T-helper 17 cell (primary cell): ENCODE results near the gene UROC1. TPM values are rescaled to one million over a fixed set of nuclear protein-coding genes. Genes with fewer than 3 reads are reported as not detected.

Source experiments
- ATAC-seq: fragments of 150-1000 bp; cut with Tn5 transposase; 2 replicates; pipeline ENCODE4 v1.10.0; 2021; ENCODE audit warnings: mild to moderate bottlenecking, moderate library complexity
- DNase-seq, 3 donors: peaks; one replicate each; pipeline versions ENCODE4 v3.0.0 to v3.0.0-alpha.2; 2020 to 2021
- H3K9me3 ChIP-seq: one replicate; pipeline ENCODE4 v1.7.0; 2013; ENCODE audit warnings: low read length, mild to moderate bottlenecking; ENCODE audit not compliant: control insufficient read depth, poor library complexity, severe bottlenecking
- H3K27ac Mint-ChIP-seq: one replicate; pipeline ENCODE4 v1.8.0; 2022; ENCODE audit warnings: mild to moderate bottlenecking, moderate library complexity, mixed read lengths
- H3K27me3 Mint-ChIP-seq: one replicate; pipeline ENCODE4 v1.8.0; 2022; ENCODE audit warnings: mixed read lengths
- H3K36me3 Mint-ChIP-seq: one replicate; pipeline ENCODE4 v1.8.0; 2022; ENCODE audit warnings: low read depth, mixed read lengths
- H3K4me1 Mint-ChIP-seq: one replicate; pipeline ENCODE4 v1.8.0; 2022; ENCODE audit warnings: mild to moderate bottlenecking, mixed read lengths
- H3K4me3 Mint-ChIP-seq: one replicate; pipeline ENCODE4 v1.8.0; 2022; ENCODE audit warnings: mild to moderate bottlenecking, moderate library complexity, mixed read lengths
- total RNA-seq, 4 donors: library from RNA in 2 of 4; stranded (reverse) in 2 of 4; gene quantifications; one replicate each; pipeline ENCODE4 v1.2.3 and lab custom pipeline; 2022 to 2026

UROC1 gene
- total RNA-seq, 2 donors from 2014 or later = not detected

DNA sequence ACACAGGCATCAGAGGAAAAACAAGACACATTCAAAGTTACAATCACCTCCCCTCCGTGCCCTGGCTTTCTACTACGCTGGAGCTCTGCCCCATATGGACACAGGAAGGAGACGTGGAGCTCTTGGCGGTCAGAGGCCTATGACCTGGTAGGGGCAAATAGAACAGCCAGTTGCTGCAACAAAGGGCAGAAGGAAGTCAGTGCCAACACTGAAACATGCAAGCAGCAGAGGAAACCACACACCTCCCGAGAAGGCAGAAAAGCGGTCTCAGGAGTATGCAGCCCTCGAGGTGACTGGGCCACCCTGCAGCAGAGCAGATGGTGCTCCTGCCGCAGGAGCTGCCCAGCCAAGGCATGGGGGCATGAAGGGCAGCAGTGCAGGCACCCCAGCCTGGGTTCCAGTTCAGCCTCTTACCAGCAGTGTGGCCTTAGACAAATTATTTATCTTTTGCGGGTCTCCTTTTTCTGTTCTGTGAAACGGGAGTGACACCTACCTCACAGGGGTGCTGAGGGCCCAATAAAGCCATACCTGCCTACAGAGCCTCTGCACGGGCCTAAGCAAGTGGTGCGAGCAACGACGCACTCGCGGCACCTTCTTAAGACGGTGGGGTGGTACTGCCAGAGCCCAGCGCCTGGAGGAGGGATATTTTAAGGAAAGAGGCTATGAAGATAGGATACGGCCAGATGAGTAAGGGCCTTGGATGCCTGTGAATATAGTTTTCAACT lies 50.5 kb downstream of the UROC1 start:
- no peak for DNase-seq
- no peaks in the 10 kb centered on the region for H3K9me3 ChIP-seq
- H3K4me1 Mint-ChIP-seq = peaks cover 37% of the 10 kb centered on the region
- no peaks in the 10 kb centered on the region for H3K27me3 Mint-ChIP-seq
- peak; percentile 21 for ATAC-seq
- H3K27ac Mint-ChIP-seq = peak overlapping the region; percentile 24
- H3K36me3 Mint-ChIP-seq = peaks cover 12% of the 10 kb centered on the region
- H3K4me3 Mint-ChIP-seq = peak overlapping the region; percentile 49

DNA sequence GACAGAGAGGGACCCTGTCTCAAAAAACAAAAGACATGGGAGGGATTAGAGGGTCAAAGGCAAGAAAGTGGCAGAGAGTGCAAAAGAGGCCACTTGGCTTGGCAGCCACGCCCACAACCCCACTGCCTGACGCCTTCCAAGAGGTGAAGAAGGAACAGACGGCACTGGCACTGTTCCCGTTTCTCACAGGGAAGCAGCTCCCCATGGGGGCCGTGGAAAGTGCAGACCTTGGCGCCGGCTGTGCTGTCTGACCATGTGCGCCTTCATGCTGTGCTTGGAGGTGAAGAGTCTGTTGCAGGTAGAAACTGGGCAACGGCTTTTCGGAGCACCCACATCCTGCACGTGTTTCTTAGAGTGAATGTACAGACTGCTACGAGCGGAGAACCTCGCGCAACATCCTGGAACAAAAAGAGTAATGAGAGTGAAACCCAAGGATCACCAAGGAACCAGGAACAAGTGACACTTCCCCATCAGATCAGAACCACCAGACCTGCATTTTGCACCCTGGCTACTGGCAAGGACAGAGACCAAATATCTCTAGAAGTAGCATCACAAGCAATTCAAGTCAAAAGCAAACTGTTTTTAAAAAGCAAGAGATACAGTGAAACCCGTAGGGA lies 51.5 kb downstream of the UROC1 start:
- peaks cover 35% of the 10 kb centered on the region for H3K4me1 Mint-ChIP-seq
- H3K4me3 Mint-ChIP-seq = no peak overlapping the region
- H3K9me3 ChIP-seq = no peaks in the 10 kb centered on the region
- ATAC-seq (no peak), DNase-seq (no peak)
- peak overlapping the region; percentile 8 for H3K27ac Mint-ChIP-seq
- peaks cover 12% of the 10 kb centered on the region for H3K36me3 Mint-ChIP-seq
- no peaks in the 10 kb centered on the region for H3K27me3 Mint-ChIP-seq

DNA sequence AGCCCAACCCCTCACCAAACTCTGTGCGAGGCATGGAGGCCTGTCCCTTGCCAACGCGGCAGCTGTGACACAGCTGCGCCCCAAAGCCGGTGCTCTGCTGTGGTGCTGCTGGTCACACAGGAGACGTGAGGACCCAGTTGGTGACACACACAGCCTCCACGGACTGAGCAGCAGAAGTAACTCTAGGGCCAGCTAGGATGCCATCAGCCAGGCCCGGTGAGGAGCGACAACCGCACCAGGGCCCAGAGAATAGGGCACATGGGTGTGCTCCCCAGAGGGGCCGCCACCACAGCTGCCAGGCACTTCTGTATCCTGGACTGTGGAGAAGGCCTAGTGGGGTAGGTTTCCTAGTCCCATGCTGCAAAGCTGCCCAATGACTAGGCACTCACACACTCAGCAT lies 52.6 kb downstream of the UROC1 start:
- H3K4me3 Mint-ChIP-seq = no peak overlapping the region
- H3K36me3 Mint-ChIP-seq = peaks cover 17% of the 10 kb centered on the region
- ATAC-seq = no peak
- H3K27me3 Mint-ChIP-seq = no peaks in the 10 kb centered on the region
- peaks cover 38% of the 10 kb centered on the region for H3K4me1 Mint-ChIP-seq
- DNase-seq = no peak
- H3K27ac Mint-ChIP-seq = no peak overlapping the region
- H3K9me3 ChIP-seq = no peaks in the 10 kb centered on the region

DNA sequence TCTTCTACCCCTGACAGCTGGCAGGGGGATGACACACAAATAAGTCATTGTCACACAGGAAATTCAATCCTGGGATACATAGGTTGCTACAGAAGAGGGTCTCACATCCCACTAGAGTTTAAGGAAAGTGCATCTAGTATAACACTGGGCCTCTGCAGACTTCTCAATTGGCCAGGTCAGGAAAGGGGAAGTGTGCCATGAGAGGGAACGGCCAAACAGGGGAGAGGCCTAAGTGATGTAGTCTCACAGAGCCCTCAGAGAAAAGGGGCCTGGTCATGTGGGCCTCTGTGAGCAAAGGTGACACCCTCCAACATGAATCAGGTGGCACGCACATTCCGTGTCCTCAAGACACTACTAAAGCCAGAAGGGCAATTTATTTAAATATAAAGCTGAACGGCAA lies 53.1 kb downstream of the UROC1 start:
- H3K4me3 Mint-ChIP-seq = no peak overlapping the region
- H3K27ac Mint-ChIP-seq = peak overlapping the region; percentile 43
- peaks cover 34% of the 10 kb centered on the region for H3K4me1 Mint-ChIP-seq
- ATAC-seq (no peak), DNase-seq (no peak)
- no peaks in the 10 kb centered on the region for H3K9me3 ChIP-seq
- H3K27me3 Mint-ChIP-seq = no peaks in the 10 kb centered on the region
- H3K36me3 Mint-ChIP-seq = peaks cover 14% of the 10 kb centered on the region

DNA sequence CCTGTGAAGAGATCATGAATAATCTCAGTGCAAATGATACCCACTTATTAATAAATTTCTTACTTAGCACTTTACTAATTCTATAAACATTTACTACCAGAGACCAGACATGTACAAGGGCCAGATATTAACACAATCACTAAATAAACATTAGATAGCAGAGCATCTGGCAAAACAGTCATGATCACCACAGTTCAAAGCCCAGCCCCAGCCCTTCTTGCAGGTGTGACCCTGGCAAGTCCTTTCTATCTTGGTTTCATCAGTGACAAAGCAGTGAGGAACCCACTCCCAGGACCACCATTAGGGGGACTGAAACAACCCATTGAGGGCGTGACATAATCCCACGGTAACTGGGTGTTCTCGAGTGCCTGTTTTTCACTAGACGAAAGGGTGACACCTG lies 53.5 kb downstream of the UROC1 start:
- Mint-ChIP-seq H3K27ac (peak overlapping the region; percentile 43), H3K27me3 (no peaks in the 10 kb centered on the region), H3K4me3 (no peak overlapping the region), H3K4me1 (peaks cover 30% of the 10 kb centered on the region), H3K36me3 (peaks cover 11% of the 10 kb centered on the region)
- no peak for DNase-seq
- no peaks in the 10 kb centered on the region for H3K9me3 ChIP-seq
- ATAC-seq = no peak

DNA sequence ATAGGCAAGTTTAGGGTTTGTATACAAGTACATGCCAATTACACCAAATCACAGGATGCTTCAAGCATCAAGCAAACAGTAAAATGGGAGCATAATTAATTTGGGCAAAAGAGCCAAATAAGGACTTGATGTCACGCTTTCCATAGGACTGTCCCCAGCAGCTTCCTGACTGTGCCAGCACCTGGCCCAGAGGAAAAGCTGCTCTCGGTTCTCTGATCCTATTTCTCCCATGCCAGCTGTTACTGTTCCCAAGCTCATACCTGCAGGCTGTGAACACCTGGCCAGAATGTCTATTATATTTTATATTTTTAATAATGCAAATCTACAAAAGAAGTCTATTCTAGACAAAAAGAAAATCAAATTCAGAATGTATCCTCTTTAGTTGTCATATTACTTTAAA lies 54.1 kb downstream of the UROC1 start:
- Mint-ChIP-seq H3K27me3 (no peaks in the 10 kb centered on the region), H3K4me1 (peaks cover 24% of the 10 kb centered on the region), H3K27ac (no peak overlapping the region), H3K4me3 (no peak overlapping the region), H3K36me3 (peaks cover 11% of the 10 kb centered on the region)
- no peak for DNase-seq
- no peaks in the 10 kb centered on the region for H3K9me3 ChIP-seq
- no peak for ATAC-seq

DNA sequence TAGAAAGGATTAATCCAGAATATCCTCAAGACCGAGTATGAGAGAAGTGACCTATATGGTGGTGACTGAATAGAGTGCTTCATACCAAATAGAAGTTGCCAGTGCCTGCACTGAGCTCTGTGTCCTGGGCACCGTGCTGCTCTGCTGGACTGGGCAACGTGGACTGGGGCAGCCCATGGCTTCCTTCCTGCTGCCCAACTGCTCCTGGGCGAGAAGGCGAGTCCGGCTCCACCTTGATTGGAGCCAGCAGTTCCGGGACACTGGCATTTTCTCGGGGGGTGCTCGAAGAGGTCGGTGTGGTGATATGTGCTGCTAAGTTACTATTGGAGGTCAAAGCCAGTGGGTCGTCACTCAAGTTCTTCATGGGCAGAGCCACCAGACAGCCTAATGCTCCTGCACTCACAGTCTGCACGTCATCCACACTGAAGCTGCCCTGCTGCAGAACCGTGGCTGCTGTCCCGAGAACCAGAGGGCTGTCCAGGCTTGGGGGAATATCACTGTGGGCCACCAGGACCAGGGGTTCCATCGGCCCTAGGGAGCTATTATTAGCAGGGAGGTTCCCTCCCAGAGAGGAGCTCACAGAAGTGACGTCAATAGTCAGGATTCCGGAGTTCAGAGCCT lies 56.0 kb downstream of the UROC1 start:
- H3K4me1 Mint-ChIP-seq = peaks cover 17% of the 10 kb centered on the region
- H3K9me3 ChIP-seq = no peaks in the 10 kb centered on the region
- peaks cover 8% of the 10 kb centered on the region for H3K36me3 Mint-ChIP-seq
- H3K27ac Mint-ChIP-seq = no peak overlapping the region
- H3K27me3 Mint-ChIP-seq = no peaks in the 10 kb centered on the region
- DNase-seq (no peak), ATAC-seq (no peak)
- H3K4me3 Mint-ChIP-seq = no peak overlapping the region

DNA sequence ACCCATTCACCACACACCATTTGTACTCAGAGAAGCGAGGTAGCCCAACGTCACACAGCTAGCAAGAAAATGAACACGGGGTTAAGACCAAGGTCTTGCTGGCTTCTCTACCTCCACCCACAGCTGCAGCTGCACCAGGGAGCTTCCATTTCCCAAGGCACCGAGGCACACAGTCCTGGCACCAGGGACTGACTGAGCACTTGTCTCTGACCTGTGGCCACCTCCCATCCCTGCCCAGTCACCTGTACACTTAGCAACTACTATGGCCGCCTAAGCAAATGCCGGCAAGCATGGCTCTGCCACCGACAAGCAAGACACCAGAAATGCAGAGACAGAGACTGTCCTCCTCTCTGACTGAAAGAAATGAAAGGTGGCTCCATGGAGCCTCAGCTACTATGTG lies 57.2 kb downstream of the UROC1 start:
- Mint-ChIP-seq H3K4me1 (peaks cover 14% of the 10 kb centered on the region), H3K27me3 (no peaks in the 10 kb centered on the region), H3K36me3 (peaks cover 8% of the 10 kb centered on the region), H3K27ac (no peak overlapping the region), H3K4me3 (no peak overlapping the region)
- DNase-seq = no peak
- no peak for ATAC-seq
- no peaks in the 10 kb centered on the region for H3K9me3 ChIP-seq

DNA sequence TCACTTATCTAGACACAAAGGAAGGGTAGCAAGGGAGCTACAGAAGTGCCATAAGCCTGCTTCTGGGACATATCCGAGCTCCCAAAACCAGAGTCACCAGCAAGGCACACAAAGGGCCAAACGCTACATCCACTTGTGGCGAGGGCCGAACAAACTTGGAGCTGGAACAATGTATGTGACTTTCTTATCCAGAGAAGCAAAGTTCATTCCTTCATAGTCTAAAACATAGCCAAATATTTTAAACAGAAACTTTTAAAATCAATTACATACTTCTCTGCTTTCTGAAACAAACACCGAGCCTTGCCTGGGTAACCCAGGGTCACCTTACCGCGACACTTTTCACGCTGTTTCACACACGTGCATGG lies 57.8 kb downstream of the UROC1 start:
- no peak overlapping the region for H3K4me3 Mint-ChIP-seq
- H3K9me3 ChIP-seq = no peaks in the 10 kb centered on the region
- H3K27me3 Mint-ChIP-seq = no peaks in the 10 kb centered on the region
- peaks cover 14% of the 10 kb centered on the region for H3K4me1 Mint-ChIP-seq
- H3K36me3 Mint-ChIP-seq = peaks cover 8% of the 10 kb centered on the region
- H3K27ac Mint-ChIP-seq = no peak overlapping the region
- no peak for ATAC-seq
- no peak for DNase-seq

DNA sequence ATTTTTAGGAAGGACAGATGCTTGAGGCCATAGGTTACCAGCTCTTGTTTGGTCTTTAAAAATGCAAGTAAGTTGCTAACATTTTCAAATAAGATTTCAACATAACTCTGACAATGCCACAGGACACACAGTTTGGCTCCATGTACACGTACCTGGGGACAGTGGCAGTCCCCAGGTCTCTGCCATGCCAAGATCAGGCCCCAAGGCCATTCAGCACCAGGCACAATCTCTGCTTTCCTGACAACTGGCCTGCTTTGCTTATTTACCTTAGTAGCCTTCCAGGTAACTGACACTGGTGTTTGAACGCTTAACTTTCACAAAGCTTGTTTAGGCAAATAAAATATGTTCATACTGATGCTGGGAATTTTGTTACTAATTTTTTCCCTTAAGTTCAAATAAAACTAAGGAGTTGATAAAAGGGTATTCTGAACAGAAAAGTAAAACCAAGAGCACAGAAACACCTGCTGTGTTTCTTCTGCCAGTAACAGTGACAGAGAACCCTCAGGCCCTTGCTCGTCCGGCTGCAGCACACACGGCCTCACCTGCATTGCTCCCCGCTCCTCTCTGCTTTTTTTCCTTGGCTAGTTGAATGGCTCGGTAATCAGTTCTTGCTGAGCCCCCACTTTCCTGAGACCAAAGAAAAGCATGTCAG lies 58.3 kb downstream of the UROC1 start:
- Mint-ChIP-seq H3K4me3 (no peak overlapping the region), H3K4me1 (peaks cover 15% of the 10 kb centered on the region), H3K27me3 (no peaks in the 10 kb centered on the region), H3K36me3 (peaks cover 10% of the 10 kb centered on the region), H3K27ac (peak overlapping the region; percentile 43)
- no peaks in the 10 kb centered on the region for H3K9me3 ChIP-seq
- DNase-seq (no peak), ATAC-seq (no peak)

DNA sequence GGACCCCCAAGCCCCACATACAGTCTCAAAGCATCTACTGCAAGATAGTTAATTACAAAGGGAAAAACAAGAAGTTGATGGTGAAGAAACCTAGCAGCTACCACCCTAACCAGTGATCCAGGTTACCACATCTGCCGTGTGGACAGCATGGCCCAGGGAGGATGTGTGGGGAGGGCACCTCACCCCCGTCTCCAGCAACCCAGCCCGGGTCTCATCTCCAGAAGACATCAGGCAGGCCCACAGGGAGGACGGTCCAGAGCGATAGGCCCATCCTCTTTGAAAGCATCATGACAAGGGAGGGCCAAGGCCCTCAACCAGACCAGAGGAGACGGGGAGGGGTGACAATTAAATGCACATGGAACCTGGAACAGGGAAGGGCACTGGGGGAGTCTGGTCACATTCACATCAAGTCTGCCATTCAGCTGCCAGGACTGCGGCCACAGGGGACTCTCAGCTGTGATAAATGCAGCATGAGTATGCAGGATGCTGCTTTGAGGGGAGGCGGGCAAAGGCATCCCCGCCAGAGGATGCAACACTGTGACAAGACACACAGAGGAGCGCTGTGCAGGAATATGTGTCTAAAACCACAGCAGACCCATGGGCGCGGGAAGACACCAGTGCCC lies 60.7 kb downstream of the UROC1 start:
- Mint-ChIP-seq H3K27me3 (no peaks in the 10 kb centered on the region), H3K4me3 (no peak overlapping the region), H3K36me3 (peaks cover 10% of the 10 kb centered on the region), H3K4me1 (peaks cover 15% of the 10 kb centered on the region), H3K27ac (no peak overlapping the region)
- DNase-seq (no peak), ATAC-seq (no peak)
- no peaks in the 10 kb centered on the region for H3K9me3 ChIP-seq

DNA sequence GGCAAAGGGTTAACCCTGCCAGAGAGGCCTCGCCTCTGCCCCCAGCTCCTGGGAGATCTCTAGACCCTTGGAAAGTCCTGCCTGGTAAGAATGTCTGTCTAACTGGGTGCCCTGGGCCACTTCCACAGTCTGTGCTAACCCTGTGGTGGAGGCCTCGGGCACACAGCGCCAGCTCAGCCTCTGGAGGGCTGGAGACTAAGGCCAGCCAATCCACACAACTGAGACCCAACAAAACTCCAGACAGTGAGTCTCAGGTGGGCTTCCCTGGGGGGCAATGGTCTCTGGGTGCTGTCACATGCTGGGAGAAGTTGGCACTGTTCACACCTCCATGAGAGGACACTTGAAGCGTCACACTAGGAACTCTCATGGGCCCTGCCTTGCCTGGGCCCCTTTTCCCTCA lies 61.4 kb downstream of the UROC1 start:
- Mint-ChIP-seq H3K4me3 (no peak overlapping the region), H3K4me1 (peaks cover 18% of the 10 kb centered on the region), H3K36me3 (peaks cover 13% of the 10 kb centered on the region), H3K27me3 (no peaks in the 10 kb centered on the region), H3K27ac (no peak overlapping the region)
- no peaks in the 10 kb centered on the region for H3K9me3 ChIP-seq
- ATAC-seq (no peak), DNase-seq (no peak)
